ENCODE data around the gene ZNF215.
"Not testable (repeated sequence)": the region's sequence is repeated elsewhere in the genome, so short reads cannot be mapped to it uniquely, and the experiment has no call there.

ZNF215 gene

GRCh38 chr11:6926208-6927029 is at the start of gene ZNF215:
Gene ZNF215, plus strand, starts transcription at chr11:6926426. Its CDS starts 5,847 bp downstream, at chr11:6932273.
- DNase-seq, result no peak

- DNase-seq, result no peak
Observed at GRCh38 chr11:6876914-6877313, 49.3 kb upstream of the ZNF215 start.

- DNase-seq, result no peak
Observed at GRCh38 chr11:6882751-6883150, 43.5 kb upstream of the ZNF215 start.

GRCh38 chr11:6887711-6888110 is 38.5 kb upstream of the ZNF215 start:
- not testable (repeated sequence) for DNase-seq

GRCh38 chr11:6888830-6889229 is 37.4 kb upstream of the ZNF215 start:
- no peak for DNase-seq

GRCh38 chr11:6889835-6890234 is 36.4 kb upstream of the ZNF215 start:
- DNase-seq, result no peak

GRCh38 chr11:6892400-6892799 is 33.8 kb upstream of the ZNF215 start, which contains the start of gene OR2D2:
Gene OR2D2, minus strand, starts transcription at chr11:6892500. Its CDS starts 0 bp downstream, at chr11:6892500.
- DNase-seq, result no peak

GRCh38 chr11:6894097-6894496 is 32.1 kb upstream of the ZNF215 start:
- DNase-seq, result no peak

- DNase-seq, result no peak
Observed at GRCh38 chr11:6895010-6895409, 31.2 kb upstream of the ZNF215 start.

- no peak for DNase-seq
Observed at GRCh38 chr11:6898911-6899310, 27.3 kb upstream of the ZNF215 start.

- no peak for DNase-seq
Observed at GRCh38 chr11:6900327-6900999, 25.8 kb upstream of the ZNF215 start.

- not testable (repeated sequence) for DNase-seq
Observed at GRCh38 chr11:6904804-6905203, 21.4 kb upstream of the ZNF215 start.

GRCh38 chr11:6911378-6911777 is 14.8 kb upstream of the ZNF215 start:
- DNase-seq, result no peak

- no peak for DNase-seq
Observed at GRCh38 chr11:6911948-6912347, 14.3 kb upstream of the ZNF215 start.

- no peak for DNase-seq
Observed at GRCh38 chr11:6919698-6920097, 6.5 kb upstream of the ZNF215 start.

- no peak for DNase-seq
Observed at GRCh38 chr11:6920702-6921101, 5.5 kb upstream of the ZNF215 start, which contains the start of gene OR2D3. Gene OR2D3, plus strand, starts transcription at chr11:6921002. Its CDS starts 0 bp downstream, at chr11:6921002.

GRCh38 chr11:6925007-6925577 is 1.1 kb upstream of the ZNF215 start:
- no peak for DNase-seq

GRCh38 chr11:6925636-6926207 is 504 bp upstream of the ZNF215 start:
- DNase-seq, result no peak

- no peak for DNase-seq
Observed at GRCh38 chr11:6927030-6927617, 898 bp downstream of the ZNF215 start.

- no peak for DNase-seq
Observed at GRCh38 chr11:6928916-6929315, 2.7 kb downstream of the ZNF215 start.

GRCh38 chr11:6931146-6931713 is 5.0 kb downstream of the ZNF215 start:
- DNase-seq, result no peak

GRCh38 chr11:6932145-6932544 is 5.9 kb downstream of the ZNF215 start:
- no peak for DNase-seq

- DNase-seq, result no peak
Observed at GRCh38 chr11:6941970-6942369, 15.7 kb downstream of the ZNF215 start.

Measured in cortex of kidney (tissue), 1 donor.